IMR-90 (cell line): ENCODE measurements around the gene SDR9C7. TPM values are rescaled to one million over a fixed set of nuclear protein-coding genes. Genes with fewer than 3 reads are reported as not detected.

Experiments used
- ATAC-seq: fragments of 200-7000 bp; cut with Tn5 transposase; 2 replicates; pipeline ENCODE4 v1.9.1; 2020; ENCODE audit warnings: low read depth, mild to moderate bottlenecking, moderate library complexity
- BruUV-seq: library from RNA; stranded (reverse); fragments of 400-500 nt; replicated peaks from 2 replicates; lab custom pipeline; 2021; lab: Mats Ljungman, UMichigan
- CTCF ChIA-PET: fragments of 300-600 bp; formaldehyde crosslinking; extraction: SDS; loops from one replicate; lab custom pipeline; 2021; ENCODE audit warnings: antibody characterized with exemption; lab: Yijun Ruan, JAX
- POLR2A ChIA-PET: fragments of 300-600 bp; sonication (Branson Sonifier 250); formaldehyde crosslinking; loops from one replicate; lab custom pipeline; 2022; ENCODE audit warnings: antibody characterized with exemption; ENCODE audit not compliant: unreplicated experiment; lab: Charles Lee
- DNase-seq: peaks from one replicate; pipeline ENCODE4 v3.0.0; 2013
- H2AFZ ChIP-seq: replicated peaks from 2 replicates; pipeline ENCODE3; 2013; ENCODE audit warnings: low read length, mild to moderate bottlenecking; ENCODE audit not compliant: poor library complexity
- H2AK5ac ChIP-seq: 2 replicates; pipeline ENCODE4 v1.6.1; 2013; ENCODE audit warnings: low read depth, low read length, inconsistent platforms
- H2AK9ac ChIP-seq: replicated peaks from 2 replicates; pipeline ENCODE3; 2013; ENCODE audit warnings: mild to moderate bottlenecking, low read depth, low read length, moderate library complexity; ENCODE audit not compliant: poor library complexity
- H2BK120ac ChIP-seq: 2 replicates; pipeline ENCODE4 v1.6.1; 2013; ENCODE audit warnings: low read depth, low read length, inconsistent platforms
- H2BK15ac ChIP-seq: 3 replicates; pipeline ENCODE4 v1.6.1; 2013; ENCODE audit warnings: low read depth, low read length, inconsistent platforms
- H2BK20ac ChIP-seq: 2 replicates; pipeline ENCODE4 v1.6.1; 2013; ENCODE audit warnings: low read depth, mild to moderate bottlenecking, inconsistent platforms, low read length, moderate library complexity
- H2BK5ac ChIP-seq: 2 replicates; pipeline ENCODE4 v1.6.1; 2013; ENCODE audit warnings: mild to moderate bottlenecking, low read depth, low read length, inconsistent platforms; ENCODE audit not compliant: poor library complexity, severe bottlenecking
- H3K14ac ChIP-seq: replicated peaks from 2 replicates; pipeline ENCODE4 v1.6.1; 2013; ENCODE audit warnings: low read depth, low read length, inconsistent platforms
- H3K18ac ChIP-seq: 2 replicates; pipeline ENCODE4 v1.6.1; 2013; ENCODE audit warnings: low read depth, low read length, control low read depth
- H3K23ac ChIP-seq: 2 replicates; pipeline ENCODE4 v1.6.1; 2013; ENCODE audit warnings: low read depth, low read length, inconsistent platforms
- H3K27ac ChIP-seq: 2 replicates; pipeline ENCODE4 v1.5.1; 2013; ENCODE audit warnings: mild to moderate bottlenecking, control low read depth, low read length; ENCODE audit not compliant: insufficient read depth
- H3K27me3 ChIP-seq: 2 replicates; pipeline ENCODE4 v1.6.1; 2013; ENCODE audit warnings: low read length; ENCODE audit not compliant: control insufficient read depth, insufficient read depth
- H3K36me3 ChIP-seq: 2 replicates; pipeline ENCODE4 v1.6.1; 2013; ENCODE audit warnings: low read length, mixed read lengths; ENCODE audit not compliant: control insufficient read depth, insufficient read depth
- H3K4ac ChIP-seq: 2 replicates; pipeline ENCODE4 v1.6.1; 2013; ENCODE audit warnings: low read depth, low read length, inconsistent platforms
- H3K4me1 ChIP-seq: 2 replicates; pipeline ENCODE4 v1.6.1; 2013; ENCODE audit warnings: low read length, mixed read lengths; ENCODE audit not compliant: control insufficient read depth, insufficient read depth
- H3K4me2 ChIP-seq: 2 replicates; pipeline ENCODE4 v1.6.1; 2013; ENCODE audit warnings: low read depth, mild to moderate bottlenecking, control low read depth, low read length, moderate library complexity
- H3K4me3 ChIP-seq: 2 replicates; pipeline ENCODE4 v1.5.1; 2013; ENCODE audit warnings: low read depth, mild to moderate bottlenecking, control low read depth, low read length, moderate library complexity; ENCODE audit not compliant: insufficient read depth
- H3K56ac ChIP-seq: 2 replicates; pipeline ENCODE4 v1.6.1; 2013; ENCODE audit warnings: low read length, inconsistent platforms; ENCODE audit not compliant: insufficient read depth; ENCODE audit errors: extremely low read depth
- H3K79me1 ChIP-seq, 2 experiments: 2 replicates each; pipeline ENCODE4 v1.6.1; 2013; ENCODE audit warnings: low read length in 2 of 2, inconsistent platforms in 1 of 2, low read depth in 1 of 2
- H3K9ac ChIP-seq: 2 replicates; pipeline ENCODE4 v1.6.1; 2013; ENCODE audit warnings: low read depth, low read length, control low read depth
- H3K9me1 ChIP-seq: 2 replicates; pipeline ENCODE4 v1.6.1; 2013; ENCODE audit warnings: low read length, inconsistent platforms; ENCODE audit not compliant: insufficient read depth
- H3K9me3 ChIP-seq: 2 replicates; pipeline ENCODE4 v1.6.1; 2013; ENCODE audit warnings: low read length; ENCODE audit not compliant: control insufficient read depth, insufficient read depth
- H4K20me1 ChIP-seq: 2 replicates; pipeline ENCODE4 v1.6.1; 2013; ENCODE audit warnings: low read length, inconsistent platforms; ENCODE audit not compliant: insufficient read depth
- H4K5ac ChIP-seq: 2 replicates; pipeline ENCODE4 v1.6.1; 2013; ENCODE audit warnings: mild to moderate bottlenecking, low read depth, low read length, control low read depth
- H4K8ac ChIP-seq, 2 experiments: 2 replicates each; pipeline ENCODE4 v1.6.1; 2013; ENCODE audit warnings: low read depth in 2 of 2, low read length in 2 of 2, control low read depth in 1 of 2, inconsistent platforms in 1 of 2
- H4K91ac ChIP-seq: 2 replicates; pipeline ENCODE4 v1.6.1; 2013; ENCODE audit warnings: low read depth, low read length, inconsistent platforms; ENCODE audit not compliant: insufficient read depth
- CEBPB ChIP-seq: IDR thresholded peaks from 2 replicates; pipeline ENCODE4 v1.6.1; 2012; ENCODE audit warnings: low read depth, low read length, improper control_type of control experiment
- CHD1 ChIP-seq: IDR thresholded peaks from 2 replicates; pipeline ENCODE4 v1.6.1; 2012; ENCODE audit warnings: low read depth, low read length, improper control_type of control experiment
- FOS ChIP-seq: fragments of 150-350 bp; IDR thresholded peaks from 2 replicates; pipeline ENCODE4 v1.6.1; 2016; ENCODE audit warnings: low read depth, low read length
- MAFK ChIP-seq: IDR thresholded peaks from 2 replicates; pipeline ENCODE4 v1.6.1; 2012; ENCODE audit warnings: low read depth, low read length, improper control_type of control experiment
- MAZ ChIP-seq: IDR thresholded peaks from 2 replicates; pipeline ENCODE4 v1.6.1; 2012; ENCODE audit warnings: low read depth, mild to moderate bottlenecking, low read length, improper control_type of control experiment, moderate library complexity, borderline replicate concordance
- MXI1 ChIP-seq: IDR thresholded peaks from 2 replicates; pipeline ENCODE4 v1.6.1; 2012; ENCODE audit warnings: low read depth, mild to moderate bottlenecking, low read length, moderate library complexity, borderline replicate concordance
- NFE2L2 ChIP-seq: fragments of 150-350 bp; IDR thresholded peaks from 2 replicates; pipeline ENCODE4 v1.6.1; 2016; ENCODE audit warnings: low read depth, mild to moderate bottlenecking, low read length
- SMC3 ChIP-seq: fragments of 150-350 bp; IDR thresholded peaks from 2 replicates; pipeline ENCODE4 v1.6.1; 2016; ENCODE audit warnings: low read depth, mild to moderate bottlenecking, antibody characterized with exemption, low read length, moderate library complexity
- WGBS, 2 experiments: methylation state at CpG; one replicate each; pipeline versions ENCODE4 v1.1.5 to v1.1.7; 2013; ENCODE audit warnings: missing lambda C conversion rate in 2 of 2; ENCODE audit not compliant: insufficient read length in 1 of 2; ENCODE audit errors: extremely low coverage in 2 of 2; 5-methylcytosine and 5-hydroxymethylcytosine counted together
- dilution Hi-C: fragments of 300-500 bp; cut with HindIII; formaldehyde crosslinking; loops from one replicate; pipeline ENCODE4 v1.14.3; 2018; ENCODE audit warnings: low sequenced_read_pairs; ENCODE audit not compliant: unreplicated experiment
- in situ Hi-C: fragments of 300-500 bp; cut with MboI; formaldehyde crosslinking; loops from 3 replicates; pipeline ENCODE4 v1.14.3; 2019; ENCODE audit warnings: low sequenced_read_pairs, inconsistent platforms, mixed read lengths
- intact Hi-C: fragments of 100-400 bp; cut with micrococcal nuclease; formaldehyde crosslinking; loops from 2 replicates; pipeline ENCODE4 v1.10.0; 2022
- polyA plus RNA-seq, 3 experiments: library from polyadenylated mRNA; depleted of rRNA; stranded (reverse); fragments of >200 nt; gene quantifications; 2 replicates each; pipeline ENCODE4 v1.2.3, GENCODE V29; 2012; ENCODE audit warnings: low replicate concordance in 1 of 3
- total RNA-seq: library from RNA; depleted of rRNA; stranded (reverse); fragments of >200 nt; gene quantifications from 2 replicates; pipeline ENCODE4 v1.2.3, GENCODE V29; 2012
- TF ChIP-seq, protein P1 (sequence below): fragments of 150-350 bp; IDR thresholded peaks from 2 replicates; pipeline ENCODE4 v1.6.1; 2017; ENCODE audit warnings: mild to moderate bottlenecking, antibody characterized with exemption, low read length, low read depth
- TF ChIP-seq, protein P2 (sequence below): fragments of 150-350 bp; IDR thresholded peaks from 2 replicates; pipeline ENCODE4 v1.6.1; 2016; ENCODE audit warnings: low read depth, mild to moderate bottlenecking, low read length, moderate library complexity, borderline replicate concordance

Gene SDR9C7
- total and polyA plus RNA-seq, 2 of the 4 experiments (the other 2 are of a cell fraction) = not detected

GRCh38 chr12:56908136-56908535 lies 26.1 kb downstream of the SDR9C7 start:
- H3K27ac ChIP-seq = no peak overlapping the region
- H4K8ac ChIP-seq = no peak overlapping the region
- no peaks in the 10 kb centered on the region for H4K20me1 ChIP-seq
- dilution Hi-C loops (no loop called here), intact Hi-C loops (no loop called here), in situ Hi-C loops (no loop called here)
- H2AFZ ChIP-seq = no peak overlapping the region
- no peak overlapping the region for H4K91ac ChIP-seq
- H3K4me3 ChIP-seq = no peak overlapping the region
- WGBS, 2 experiments = 74% methylated on average over 3 of the region's 5 CpGs; no CpG with 5 or more reads in 1 of the 2 experiments
- H3K9me1 ChIP-seq = no peaks in the 10 kb centered on the region
- ChIA-PET POLR2A (no interaction called here), CTCF (no interaction called here)
- no peak overlapping the region for H2BK120ac ChIP-seq
- H3K56ac ChIP-seq = no peak overlapping the region
- no peaks in the 10 kb centered on the region for H3K36me3 ChIP-seq
- 0 out of 2 replicates have a peak, but pooled peaks cover 2% of the 10 kb centered on the region for H3K27me3 ChIP-seq
- H2AK5ac ChIP-seq = no peak overlapping the region
- no TSS peak for BruUV-seq
- H3K79me1 ChIP-seq = no peaks in the 10 kb centered on the region
- no peak overlapping the region for H3K4ac ChIP-seq
- H3K14ac ChIP-seq = no peak overlapping the region
- ATAC-seq (no peak), DNase-seq (no peak)
- H3K9me3 ChIP-seq = peaks cover 3% of the 10 kb centered on the region; the same call in 1 of the 2 replicates
- no peak overlapping the region for H3K4me2 ChIP-seq
- H4K5ac ChIP-seq = no peak overlapping the region
- no peak overlapping the region for H2AK9ac ChIP-seq
- H3K9ac ChIP-seq = no peak overlapping the region
- H3K4me1 ChIP-seq = no peaks in the 10 kb centered on the region
- H2BK20ac ChIP-seq = no peak overlapping the region
- H3K23ac ChIP-seq = no peak overlapping the region
- H2BK5ac ChIP-seq = no peak overlapping the region
- TF ChIP-seq MAZ (no peak), FOS (no peak), MAFK (no peak), CHD1 (no peak), NFE2L2 (no peak), SMC3 (no peak), MXI1 (no peak), CEBPB (no peak)
- TF ChIP-seq, protein P1, sequence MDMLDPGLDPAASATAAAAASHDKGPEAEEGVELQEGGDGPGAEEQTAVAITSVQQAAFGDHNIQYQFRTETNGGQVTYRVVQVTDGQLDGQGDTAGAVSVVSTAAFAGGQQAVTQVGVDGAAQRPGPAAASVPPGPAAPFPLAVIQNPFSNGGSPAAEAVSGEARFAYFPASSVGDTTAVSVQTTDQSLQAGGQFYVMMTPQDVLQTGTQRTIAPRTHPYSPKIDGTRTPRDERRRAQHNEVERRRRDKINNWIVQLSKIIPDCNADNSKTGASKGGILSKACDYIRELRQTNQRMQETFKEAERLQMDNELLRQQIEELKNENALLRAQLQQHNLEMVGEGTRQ = no peak
- TF ChIP-seq, protein P2, sequence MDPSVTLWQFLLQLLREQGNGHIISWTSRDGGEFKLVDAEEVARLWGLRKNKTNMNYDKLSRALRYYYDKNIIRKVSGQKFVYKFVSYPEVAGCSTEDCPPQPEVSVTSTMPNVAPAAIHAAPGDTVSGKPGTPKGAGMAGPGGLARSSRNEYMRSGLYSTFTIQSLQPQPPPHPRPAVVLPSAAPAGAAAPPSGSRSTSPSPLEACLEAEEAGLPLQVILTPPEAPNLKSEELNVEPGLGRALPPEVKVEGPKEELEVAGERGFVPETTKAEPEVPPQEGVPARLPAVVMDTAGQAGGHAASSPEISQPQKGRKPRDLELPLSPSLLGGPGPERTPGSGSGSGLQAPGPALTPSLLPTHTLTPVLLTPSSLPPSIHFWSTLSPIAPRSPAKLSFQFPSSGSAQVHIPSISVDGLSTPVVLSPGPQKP = no peak
- no peak overlapping the region for H3K18ac ChIP-seq
- H2BK15ac ChIP-seq = no peak overlapping the region
